SH-SY5Y (cell line): Measurements from ENCODE around the gene PNPO.

ENCODE experiments used
- GATA2 ChIP-seq: IDR thresholded peaks from 2 replicates; pipeline ENCODE4 v1.6.1; 2011; ENCODE audit warnings: mild to moderate bottlenecking, low read depth, low read length
- GATA3 ChIP-seq: IDR thresholded peaks from 2 replicates; pipeline ENCODE4 v1.6.1; 2011; ENCODE audit warnings: low read depth, mild to moderate bottlenecking, low read length, moderate library complexity

DNA sequence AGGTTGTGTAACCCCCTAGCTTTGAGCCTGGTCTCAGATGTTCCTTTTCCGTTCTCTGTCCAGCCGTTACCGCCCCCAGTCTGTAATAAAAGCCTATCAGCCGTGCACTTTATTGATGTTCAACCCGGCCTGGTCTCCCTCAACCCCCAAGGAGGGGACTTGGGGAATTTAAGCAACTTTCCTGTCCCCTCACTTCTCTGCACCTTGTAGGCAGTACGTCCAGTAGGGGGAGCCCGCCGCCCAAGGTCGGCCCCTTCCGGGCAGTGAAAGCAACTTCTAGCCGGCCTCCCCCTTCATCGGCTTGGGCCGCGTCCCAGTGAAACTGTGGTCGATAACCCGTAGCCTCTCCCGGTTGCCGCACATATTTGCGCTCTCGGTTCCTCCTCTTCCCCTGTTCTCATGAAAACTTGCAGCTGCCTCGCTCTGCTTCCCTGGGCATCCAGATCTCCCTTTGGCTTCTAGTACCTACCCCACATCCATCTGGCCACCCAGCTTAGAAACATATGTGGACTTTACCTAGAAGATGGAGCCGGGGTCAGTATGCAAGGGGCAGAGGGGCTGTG lies 7.9 kb downstream of the PNPO start:
- no peak for TF ChIP-seq GATA2
- TF ChIP-seq GATA3: no peak
